ENCODE measurements around the gene ASB13.

The ASB13 gene

DNA sequence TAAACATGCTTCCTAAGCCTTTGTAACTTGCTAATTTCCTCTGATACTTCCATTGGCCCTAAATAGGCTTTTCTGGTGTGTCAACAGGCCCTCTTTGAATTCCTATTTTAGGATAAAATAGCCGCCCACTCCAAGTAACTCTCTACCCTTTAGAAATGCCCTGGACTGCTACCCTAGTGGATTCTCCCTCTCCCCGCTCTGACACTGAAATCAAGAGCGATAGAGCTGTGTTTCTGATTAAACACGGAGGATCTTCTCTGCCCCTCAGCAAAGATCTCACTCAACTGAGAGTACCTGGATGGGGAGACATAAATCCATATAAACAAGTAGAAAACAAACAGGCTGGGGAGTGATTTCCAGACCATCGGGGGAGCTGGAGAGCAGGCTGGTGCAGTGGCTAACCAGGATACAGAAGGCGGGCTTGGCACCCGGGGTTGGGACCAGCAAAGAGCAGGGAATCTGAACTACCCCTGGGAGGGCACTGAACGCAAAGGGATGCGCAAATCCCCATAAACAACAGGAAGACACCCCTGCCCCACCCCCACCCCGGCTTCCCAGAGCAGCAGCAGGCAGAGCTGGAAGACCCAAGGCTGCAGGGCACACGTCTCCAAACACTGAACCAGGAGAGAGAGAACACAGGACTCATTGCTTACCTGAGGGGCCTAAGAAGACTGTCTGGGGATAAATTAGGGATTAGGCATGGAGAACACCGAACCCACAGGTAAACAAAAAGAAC lies 2.5 kb downstream of the ASB13 start:
- DNase-seq (ENCODE audit: low read depth), result no peak
- no peak overlapping the region for H3K4me3 ChIP-seq (ENCODE audit: low read depth, low read length)
- TF ChIP-seq CTCF (IDR thresholded peaks at IDR 0.05; ENCODE audit: insufficient read depth, low read depth, low read length, missing control alignments), result no peak

- TF ChIP-seq CTCF (IDR thresholded peaks at IDR 0.05; ENCODE audit: insufficient read depth, low read depth, low read length, missing control alignments), result no peak
- no peak overlapping the region for H3K4me3 ChIP-seq (ENCODE audit: low read depth, low read length)
- no peak for DNase-seq (ENCODE audit: low read depth)
These were observed 3.5 kb downstream of the ASB13 start for GRCh38 chr10:5662708-5663579.

DNA sequence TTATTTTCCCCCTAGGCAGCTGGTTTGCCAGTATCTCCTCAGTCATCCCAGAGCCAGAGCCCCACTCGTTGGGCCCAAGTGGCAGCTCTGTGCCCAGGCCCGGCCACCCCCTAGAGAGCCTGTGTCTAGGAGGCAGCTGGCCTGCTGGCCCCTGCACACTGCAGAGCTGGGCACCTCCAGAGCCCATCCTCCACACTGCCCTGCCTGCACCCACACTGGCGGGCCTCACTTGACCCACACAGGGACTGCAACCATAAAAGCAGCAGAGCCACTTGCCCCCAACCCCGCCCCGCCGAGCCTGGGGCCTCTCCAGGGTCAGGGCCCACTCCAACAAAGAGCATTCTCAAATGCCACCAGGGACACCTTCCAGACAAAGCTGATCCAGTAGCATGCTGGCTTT lies 5.4 kb downstream of the ASB13 start:
- no peak for TF ChIP-seq CTCF (IDR thresholded peaks at IDR 0.05; ENCODE audit: insufficient read depth, low read depth, low read length, missing control alignments)
- no peak for DNase-seq (ENCODE audit: low read depth)
- no peak overlapping the region for H3K4me3 ChIP-seq (ENCODE audit: low read depth, low read length)

DNA sequence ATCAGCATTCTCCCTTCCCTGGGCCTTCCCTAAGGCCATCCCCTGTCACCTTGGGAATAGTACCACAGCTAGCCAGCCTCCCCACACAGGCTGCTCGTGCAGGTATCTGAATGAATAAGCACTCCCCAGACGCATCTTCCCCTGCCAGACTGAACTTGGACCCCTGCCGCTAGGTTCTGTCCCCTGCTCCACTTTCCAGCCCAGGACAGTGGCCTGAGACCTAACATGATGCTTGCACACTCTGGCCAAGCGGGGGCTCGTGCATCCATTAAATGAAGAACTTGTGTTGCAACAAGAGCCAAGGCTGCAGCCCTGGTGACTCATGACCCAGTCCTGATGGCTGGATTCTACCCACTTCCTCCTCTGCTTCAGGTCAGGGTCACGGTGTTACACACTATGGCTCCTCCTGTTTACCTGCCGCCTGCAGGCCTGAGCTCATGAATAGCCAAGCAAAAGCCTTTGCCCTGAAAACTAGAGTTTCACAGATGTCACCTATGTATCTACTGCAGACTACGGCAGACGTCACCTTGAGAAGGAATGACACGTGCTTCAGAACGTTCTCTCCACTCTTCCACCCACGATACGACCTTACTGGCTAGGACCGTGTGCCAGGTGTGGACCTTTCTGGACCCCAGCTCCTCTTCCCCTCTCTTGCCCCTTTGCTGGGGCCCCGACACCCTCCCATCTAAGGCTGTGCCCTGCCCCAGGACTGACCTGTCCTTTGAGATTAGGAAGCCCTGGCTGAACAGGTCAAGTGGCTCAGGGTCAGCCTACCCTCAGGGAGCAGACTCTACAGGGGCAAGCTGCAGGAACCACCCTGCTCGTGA lies 6.5 kb downstream of the ASB13 start:
- peak; percentile 50 for DNase-seq (ENCODE audit: low read depth)
- no peak for TF ChIP-seq CTCF (IDR thresholded peaks at IDR 0.05; ENCODE audit: insufficient read depth, low read depth, low read length, missing control alignments)
- no peak overlapping the region for H3K4me3 ChIP-seq (ENCODE audit: low read depth, low read length)

GRCh38 chr10:5658871-5659618 lies 7.3 kb downstream of the ASB13 start:
- no peak overlapping the region for H3K4me3 ChIP-seq (ENCODE audit: low read depth, low read length)
- no peak for DNase-seq (ENCODE audit: low read depth)
- TF ChIP-seq CTCF (IDR thresholded peaks at IDR 0.05; ENCODE audit: insufficient read depth, low read depth, low read length, missing control alignments), result no peak

All from GM12865 (cell line).